B cell (primary cell): ENCODE measurements around the gene SRRM4.

Experiments used
- CTCF ChIP-seq: fragments of 200-600 bp; IDR thresholded peaks from one replicate; pipeline ENCODE4 v1.8.0; 2022; ENCODE audit warnings: antibody characterized with exemption, mild to moderate bottlenecking
- EZH2 ChIP-seq: IDR thresholded peaks from 2 replicates; pipeline ENCODE4 v1.6.1; 2012; ENCODE audit warnings: borderline replicate concordance, low read depth, mild to moderate bottlenecking, moderate library complexity, low read length; ENCODE audit not compliant: insufficient read depth, poor library complexity, severe bottlenecking

- TF ChIP-seq CTCF (no peak), EZH2 (no peak)
Measured at GRCh38 chr12:119082496-119082895, 101.2 kb downstream of the SRRM4 start.
